Measurements from ENCODE around the gene EVPL. TPM values are rescaled to one million over a fixed set of nuclear protein-coding genes. Genes with fewer than 3 reads are reported as not detected.

Gene EVPL
- total and polyA plus RNA-seq, 9 donors: 0.15 to 7.2 (median 1.0) TPM

DNA sequence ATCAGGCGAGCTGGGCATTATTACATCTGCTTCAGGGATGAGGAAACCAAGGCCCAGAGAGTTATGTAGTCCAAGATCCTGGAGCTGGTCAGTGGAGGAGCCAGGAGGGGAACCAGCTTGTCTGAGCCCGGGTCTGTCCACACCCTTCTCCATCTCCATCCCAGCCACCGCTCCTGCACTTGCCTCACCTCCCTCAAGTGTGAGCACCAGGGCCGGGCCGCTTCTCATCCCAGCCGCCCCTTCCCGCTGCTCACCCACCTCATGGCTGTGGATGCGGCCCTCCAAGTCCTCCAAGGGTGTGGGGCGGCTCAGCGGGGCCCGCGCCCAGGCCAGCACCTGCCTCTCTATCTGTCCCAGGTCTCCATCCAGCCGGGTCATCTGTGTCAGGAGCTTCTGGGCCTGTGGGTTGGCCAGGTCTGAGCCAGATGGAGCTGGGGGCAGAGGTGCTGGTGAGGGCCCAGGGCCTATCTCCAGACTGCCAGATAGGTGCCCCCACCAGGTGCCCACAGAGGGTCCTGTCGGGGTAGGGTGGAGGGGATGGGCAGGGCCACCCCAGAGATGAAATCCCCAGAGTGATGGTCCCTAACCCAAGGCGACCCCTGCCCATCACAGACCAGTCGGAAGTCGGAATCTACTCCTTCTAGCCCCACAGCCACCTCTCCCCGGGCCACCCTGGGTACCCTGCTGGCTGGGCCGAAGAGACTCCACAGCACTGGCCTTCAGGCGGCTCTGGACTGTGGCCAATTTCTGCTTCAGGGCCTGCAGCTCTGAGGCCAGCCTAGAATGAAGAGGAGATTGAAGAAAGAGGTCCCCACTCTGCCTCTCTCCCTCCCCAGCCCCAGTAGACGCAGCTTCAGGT is 9.4 kb downstream of the EVPL start:
- no peak for DNase-seq
- Histone ChIP-seq H3K4me3 (no peak overlapping the region), H3K27me3 (no peaks in the 10 kb centered on the region), H3K27ac (no peak overlapping the region), H3K36me3 (no peaks in the 10 kb centered on the region), H3K4me1 (ENCODE audit: insufficient read depth) (no peaks in the 10 kb centered on the region), H3K9me3 (no peaks in the 10 kb centered on the region)
- TF ChIP-seq EP300 (IDR thresholded peaks at IDR 0.05): no peak
- TF ChIP-seq, protein P1, sequence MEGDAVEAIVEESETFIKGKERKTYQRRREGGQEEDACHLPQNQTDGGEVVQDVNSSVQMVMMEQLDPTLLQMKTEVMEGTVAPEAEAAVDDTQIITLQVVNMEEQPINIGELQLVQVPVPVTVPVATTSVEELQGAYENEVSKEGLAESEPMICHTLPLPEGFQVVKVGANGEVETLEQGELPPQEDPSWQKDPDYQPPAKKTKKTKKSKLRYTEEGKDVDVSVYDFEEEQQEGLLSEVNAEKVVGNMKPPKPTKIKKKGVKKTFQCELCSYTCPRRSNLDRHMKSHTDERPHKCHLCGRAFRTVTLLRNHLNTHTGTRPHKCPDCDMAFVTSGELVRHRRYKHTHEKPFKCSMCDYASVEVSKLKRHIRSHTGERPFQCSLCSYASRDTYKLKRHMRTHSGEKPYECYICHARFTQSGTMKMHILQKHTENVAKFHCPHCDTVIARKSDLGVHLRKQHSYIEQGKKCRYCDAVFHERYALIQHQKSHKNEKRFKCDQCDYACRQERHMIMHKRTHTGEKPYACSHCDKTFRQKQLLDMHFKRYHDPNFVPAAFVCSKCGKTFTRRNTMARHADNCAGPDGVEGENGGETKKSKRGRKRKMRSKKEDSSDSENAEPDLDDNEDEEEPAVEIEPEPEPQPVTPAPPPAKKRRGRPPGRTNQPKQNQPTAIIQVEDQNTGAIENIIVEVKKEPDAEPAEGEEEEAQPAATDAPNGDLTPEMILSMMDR (IDR thresholded peaks at IDR 0.05): no peak
- no peak for TF ChIP-seq POLR2A (IDR thresholded peaks at IDR 0.05)
- intact Hi-C loops (cut with DNase I): loop anchor here in 1 of 4 donors (10.0 kb wide), 1 partner anchor 257 kb away; no protein-coding TSS in a partner anchor
- WGBS, 3 donors: 83 to 88% (median 84%) methylated on average over 17 to 21 of the region's 21 CpGs

GRCh38 chr17:76014925-76015261 is 12.2 kb downstream of the EVPL start:
- Histone ChIP-seq H3K4me3 (no peak overlapping the region), H3K27ac (no peak overlapping the region), H3K4me1 (ENCODE audit: insufficient read depth) (no peaks in the 10 kb centered on the region), H3K36me3 (no peaks in the 10 kb centered on the region), H3K9me3 (no peaks in the 10 kb centered on the region), H3K27me3 (no peaks in the 10 kb centered on the region)
- intact Hi-C loops (cut with DNase I): loop anchor here in 2 of 4 donors (5.0 to 10.0 kb wide), 3 partner anchors 87 to 262 kb away; partner anchors contain the start of gene EXOC7 (in 1 of the 2)
- peak in 1 of 5 donors; percentile 63 for DNase-seq
- no peak for TF ChIP-seq POLR2A (IDR thresholded peaks at IDR 0.05)
- TF ChIP-seq, protein P1 (IDR thresholded peaks at IDR 0.05): no peak
- TF ChIP-seq EP300 (IDR thresholded peaks at IDR 0.05): no peak
- WGBS, 3 donors: 46 to 68% (median 57%) methylated on average over 6 to 26 of the region's 26 CpGs

DNA sequence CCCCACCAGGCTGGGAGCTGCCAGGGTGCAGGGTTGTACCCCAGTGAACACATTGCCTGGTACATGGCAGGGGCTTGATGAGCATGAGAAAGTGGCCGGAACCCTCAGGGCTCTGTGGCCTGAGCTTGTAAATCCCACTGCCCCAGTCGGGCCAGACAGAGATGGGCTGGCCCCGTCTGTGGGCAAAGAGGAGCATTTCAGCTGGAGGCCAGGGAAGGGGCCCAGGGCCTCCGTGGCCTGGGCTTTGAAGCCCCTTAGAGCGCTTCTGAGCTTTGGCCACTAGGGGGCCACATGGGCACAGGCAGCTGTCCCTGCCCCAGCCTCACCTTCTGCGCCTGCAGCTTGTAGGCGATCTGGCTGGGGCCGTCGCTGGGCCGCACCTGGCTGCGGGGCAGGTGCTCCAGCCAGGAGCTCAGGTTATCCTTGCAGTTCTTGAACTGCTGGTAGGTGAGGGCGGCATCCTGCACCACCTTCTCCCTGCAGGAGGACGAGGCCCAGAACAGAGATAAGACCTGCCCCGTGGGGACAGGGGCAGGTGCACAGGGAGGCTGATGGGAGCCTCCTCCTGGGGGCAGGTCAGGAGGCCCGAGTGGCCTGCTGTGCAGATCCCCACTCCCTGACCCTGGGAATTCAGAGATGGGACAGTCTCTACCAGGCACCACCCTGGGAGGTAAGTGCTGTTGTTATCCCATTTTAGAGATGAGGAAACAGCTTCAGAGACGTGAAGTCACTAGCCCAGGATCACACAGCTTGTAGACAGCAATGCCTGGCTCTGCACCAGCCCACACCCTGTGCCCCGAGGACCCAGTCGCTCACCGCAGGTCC is 12.8 kb downstream of the EVPL start:
- intact Hi-C loops (cut with DNase I): loop anchor here in 2 of 4 donors (5.0 to 10.0 kb wide), 3 partner anchors 88 to 263 kb away; partner anchors contain the start of gene EXOC7 (in 1 of the 2)
- Histone ChIP-seq H3K27me3 (no peaks in the 10 kb centered on the region), H3K4me1 (ENCODE audit: insufficient read depth) (no peaks in the 10 kb centered on the region), H3K36me3 (no peaks in the 10 kb centered on the region), H3K9me3 (no peaks in the 10 kb centered on the region), H3K27ac (no peak overlapping the region), H3K4me3 (no peak overlapping the region)
- peak; percentile 70 to 80 (median 74) for DNase-seq
- WGBS, 3 donors: 16 to 17% (median 16%) methylated on average over 14 to 19 of the region's 19 CpGs
- TF ChIP-seq, protein P1 (IDR thresholded peaks at IDR 0.05): peak; percentile 87 to 91 (median 87)
- TF ChIP-seq EP300 (IDR thresholded peaks at IDR 0.05): no peak

DNA sequence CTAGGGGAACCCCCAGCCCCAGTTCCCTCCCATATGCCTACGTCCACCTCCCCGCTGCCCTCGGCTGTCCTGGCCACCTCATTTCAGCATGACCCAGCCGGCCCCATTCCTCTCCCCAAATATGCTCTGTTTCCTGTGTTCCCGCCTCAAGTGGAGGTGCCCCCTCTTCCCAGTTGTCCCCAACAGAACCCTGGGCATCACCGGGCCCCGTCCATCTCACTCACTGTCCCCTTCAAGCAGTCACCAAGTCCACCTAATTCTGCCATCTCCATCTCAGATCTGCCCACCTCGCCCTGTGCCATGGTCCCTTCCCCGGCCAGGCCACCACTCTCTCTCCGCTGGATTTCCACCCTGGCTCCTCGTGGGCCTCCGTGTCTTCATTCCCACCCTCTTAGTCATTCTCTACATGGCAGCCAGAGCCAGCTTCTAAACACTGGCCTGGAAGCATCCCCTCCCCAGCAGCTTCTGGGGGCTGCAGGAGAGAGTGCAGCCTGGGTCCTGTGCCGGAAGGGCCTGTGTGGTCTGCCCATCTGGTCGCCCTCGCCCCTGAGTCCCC is 13.7 kb downstream of the EVPL start:
- H3K27ac ChIP-seq: no peak overlapping the region
- no peaks in the 10 kb centered on the region for H3K4me1 ChIP-seq (ENCODE audit: insufficient read depth)
- no peaks in the 10 kb centered on the region for H3K36me3 ChIP-seq
- WGBS, 3 donors: 65 to 68% (median 66%) methylated on average over 15 of the region's 15 CpGs
- intact Hi-C loops (cut with DNase I): loop anchor here in 2 of 4 donors (5.0 to 10.0 kb wide), 3 partner anchors 89 to 264 kb away; partner anchors contain the start of gene EXOC7 (in 1 of the 2)
- no peak for DNase-seq
- TF ChIP-seq EP300 (IDR thresholded peaks at IDR 0.05) (no peak), POLR2A (IDR thresholded peaks at IDR 0.05) (no peak)
- TF ChIP-seq, protein P1 (IDR thresholded peaks at IDR 0.05): no peak
- H3K9me3 ChIP-seq: no peaks in the 10 kb centered on the region
- no peak overlapping the region for H3K4me3 ChIP-seq
- H3K27me3 ChIP-seq: no peaks in the 10 kb centered on the region
